ENCODE measurements around the gene CHD6.

- no peak for TF ChIP-seq CTCF (IDR thresholded peaks at IDR 0.05)
- TF ChIP-seq POLR2A (IDR thresholded peaks at IDR 0.05), result no peak
Observed at GRCh38 chr20:41361757-41362747, 256.1 kb downstream of the CHD6 start.

Data from right lobe of liver (tissue), 4 donors.